ENCODE results near the gene RPL26. TPM values are rescaled to one million over a fixed set of nuclear protein-coding genes. Genes with fewer than 3 reads are reported as not detected.
"Not testable (repeated sequence)": the region's sequence is repeated elsewhere in the genome, so short reads cannot be mapped to it uniquely, and the experiment has no call there.

RPL26 gene
- total RNA-seq, 1 donor from 2014 or later, result 4,627 TPM

DNA sequence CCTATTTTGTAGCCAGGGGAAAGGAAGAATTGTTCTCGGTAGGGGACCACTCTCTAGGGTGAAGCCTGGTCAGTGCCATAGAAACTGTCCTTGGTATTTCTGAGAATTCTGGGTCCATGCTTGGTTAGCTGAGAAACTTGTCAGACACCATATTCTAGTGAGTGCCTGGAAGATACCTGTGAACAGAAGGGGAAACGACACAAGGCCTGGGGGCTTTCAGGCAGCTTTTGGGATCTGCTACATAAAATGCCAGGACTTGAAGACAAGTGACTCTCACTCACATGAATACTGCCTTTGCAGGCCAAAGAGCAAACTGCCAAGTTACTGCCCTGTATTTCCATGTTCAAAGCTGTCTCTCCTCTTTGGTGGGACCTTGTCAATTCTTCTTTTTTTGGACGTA is 25.1 kb downstream of the RPL26 start:
- TF ChIP-seq, protein P1, sequence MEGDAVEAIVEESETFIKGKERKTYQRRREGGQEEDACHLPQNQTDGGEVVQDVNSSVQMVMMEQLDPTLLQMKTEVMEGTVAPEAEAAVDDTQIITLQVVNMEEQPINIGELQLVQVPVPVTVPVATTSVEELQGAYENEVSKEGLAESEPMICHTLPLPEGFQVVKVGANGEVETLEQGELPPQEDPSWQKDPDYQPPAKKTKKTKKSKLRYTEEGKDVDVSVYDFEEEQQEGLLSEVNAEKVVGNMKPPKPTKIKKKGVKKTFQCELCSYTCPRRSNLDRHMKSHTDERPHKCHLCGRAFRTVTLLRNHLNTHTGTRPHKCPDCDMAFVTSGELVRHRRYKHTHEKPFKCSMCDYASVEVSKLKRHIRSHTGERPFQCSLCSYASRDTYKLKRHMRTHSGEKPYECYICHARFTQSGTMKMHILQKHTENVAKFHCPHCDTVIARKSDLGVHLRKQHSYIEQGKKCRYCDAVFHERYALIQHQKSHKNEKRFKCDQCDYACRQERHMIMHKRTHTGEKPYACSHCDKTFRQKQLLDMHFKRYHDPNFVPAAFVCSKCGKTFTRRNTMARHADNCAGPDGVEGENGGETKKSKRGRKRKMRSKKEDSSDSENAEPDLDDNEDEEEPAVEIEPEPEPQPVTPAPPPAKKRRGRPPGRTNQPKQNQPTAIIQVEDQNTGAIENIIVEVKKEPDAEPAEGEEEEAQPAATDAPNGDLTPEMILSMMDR (conservative IDR thresholded peaks at IDR 0.05; ENCODE audit: low read depth, low read length), result no peak
- no peak overlapping the region for H3K4me3 ChIP-seq (ENCODE audit: low read depth, low read length)
- DNase-seq (ENCODE audit: low read depth), result no peak

DNA sequence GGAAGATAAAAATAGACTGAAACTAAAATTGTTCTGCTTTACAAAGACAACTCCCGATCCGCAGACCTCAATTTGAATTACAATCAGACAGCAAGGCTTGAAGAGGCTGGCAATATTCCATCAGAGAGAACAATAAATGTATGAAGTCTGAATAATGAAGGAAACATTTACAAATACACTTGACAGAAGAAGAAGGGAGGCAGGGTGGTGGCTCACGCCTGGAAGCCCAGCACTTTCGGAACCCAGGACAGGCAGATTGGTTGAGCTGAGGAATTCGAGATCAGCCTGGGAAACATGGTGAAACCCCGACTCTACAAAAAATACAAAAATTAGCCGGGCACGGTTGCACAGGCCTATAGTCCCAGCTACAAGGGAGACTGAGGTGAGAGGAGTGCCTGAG is 28.8 kb downstream of the RPL26 start:
- no peak for DNase-seq (ENCODE audit: low read depth)
- no peak overlapping the region for H3K4me3 ChIP-seq (ENCODE audit: low read depth, low read length)
- TF ChIP-seq, protein P1 (conservative IDR thresholded peaks at IDR 0.05; ENCODE audit: low read depth, low read length), result no peak

DNA sequence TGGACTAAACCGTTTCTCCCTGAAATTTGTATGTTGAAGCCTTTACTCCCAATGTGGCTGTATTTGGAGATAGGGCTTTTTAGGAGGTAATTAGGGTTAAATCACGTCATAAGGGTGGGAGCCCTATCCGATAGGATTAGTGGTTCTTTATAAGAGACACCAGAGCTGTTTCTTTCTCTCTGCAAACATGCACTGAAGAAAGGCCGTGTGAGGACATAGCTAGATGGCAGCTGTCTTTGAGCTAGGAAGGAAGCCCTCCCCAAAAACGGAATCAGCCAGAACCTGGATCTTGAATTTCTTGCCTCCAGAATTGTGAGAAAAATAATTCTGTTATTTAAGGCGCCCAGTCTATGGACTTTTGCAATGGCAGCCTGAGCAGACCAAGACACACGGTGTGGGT is 29.3 kb downstream of the RPL26 start:
- no peak for DNase-seq (ENCODE audit: low read depth)
- H3K4me3 ChIP-seq (ENCODE audit: low read depth, low read length), result no peak overlapping the region
- TF ChIP-seq, protein P1 (conservative IDR thresholded peaks at IDR 0.05; ENCODE audit: low read depth, low read length), result no peak

DNA sequence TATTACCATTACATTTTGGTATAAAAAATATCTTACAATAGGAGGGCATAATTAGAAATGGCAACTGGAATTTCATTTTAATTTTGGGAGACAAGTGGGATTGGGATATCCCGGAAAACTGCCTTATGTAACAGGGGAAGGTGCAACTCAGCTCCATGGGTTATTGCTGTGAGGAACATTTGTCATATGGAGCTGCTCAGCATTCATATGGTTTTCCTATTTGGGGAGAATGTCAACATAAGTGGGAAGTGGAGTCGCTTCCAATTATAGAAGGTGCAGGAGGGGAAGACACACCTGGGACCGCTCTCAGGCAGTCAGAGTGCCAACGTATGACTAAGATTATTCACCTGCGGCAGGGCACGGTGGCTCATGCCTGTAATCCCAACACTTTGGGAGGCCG is 32.7 kb downstream of the RPL26 start:
- TF ChIP-seq, protein P1 (conservative IDR thresholded peaks at IDR 0.05; ENCODE audit: low read depth, low read length), result no peak
- H3K4me3 ChIP-seq (ENCODE audit: low read depth, low read length), result no peak overlapping the region
- DNase-seq (ENCODE audit: low read depth), result no peak

DNA sequence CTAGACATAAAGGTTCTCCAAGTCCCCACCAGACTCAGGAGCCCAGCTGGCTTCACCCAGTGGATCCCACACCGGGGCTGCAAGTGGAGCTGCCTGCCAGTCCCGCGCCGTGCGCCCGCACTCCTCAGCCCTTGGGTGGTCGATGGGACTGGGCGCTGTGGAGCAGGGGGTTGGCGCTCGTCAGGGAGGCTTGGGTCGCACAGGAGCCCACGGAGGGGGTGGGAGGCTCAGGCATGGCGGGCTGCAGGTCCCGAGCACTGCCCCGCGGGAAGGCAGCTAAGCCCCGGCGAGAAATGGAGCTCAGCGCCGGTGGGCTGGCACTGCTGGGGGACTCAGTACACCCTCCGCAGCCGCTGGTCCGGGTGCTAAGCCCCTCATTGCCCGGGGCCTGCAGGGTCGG is 36.0 kb downstream of the RPL26 start:
- not testable (repeated sequence) for H3K4me3 ChIP-seq (ENCODE audit: low read depth, low read length); DNase-seq (ENCODE audit: low read depth)

DNA sequence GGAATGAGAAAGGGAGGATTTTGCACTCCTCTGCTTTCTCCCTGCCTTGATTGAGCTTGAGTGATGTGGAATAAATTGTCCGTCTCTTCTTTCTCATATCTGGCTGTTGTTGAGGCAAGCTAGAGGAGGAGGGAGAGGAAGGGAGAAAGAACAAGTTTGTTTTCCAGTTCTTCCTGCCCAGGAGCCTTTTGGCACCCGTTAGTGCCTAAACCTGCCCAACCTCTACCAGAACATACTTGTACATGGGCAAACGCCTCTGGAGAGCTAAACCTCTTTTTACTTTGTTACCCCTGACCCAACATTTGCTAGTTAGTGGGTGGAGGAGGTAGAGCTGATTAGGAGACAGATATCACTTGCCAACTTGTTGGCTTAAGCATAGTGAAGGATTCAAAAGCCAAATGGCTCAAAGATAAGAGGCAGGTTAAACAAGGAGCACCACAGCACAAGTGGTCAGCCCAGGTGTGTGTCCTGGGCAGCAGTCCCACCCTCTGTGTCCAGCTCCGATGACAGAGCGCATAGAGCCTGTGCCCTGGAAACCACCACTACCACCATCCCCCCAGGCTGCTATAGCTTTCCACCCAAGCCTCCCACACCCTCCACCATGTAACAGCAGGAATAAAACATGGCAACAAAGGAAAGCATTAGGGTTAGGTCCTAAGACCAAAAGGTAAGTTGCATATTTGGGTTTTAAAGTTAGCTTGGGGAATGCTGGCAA is 36.9 kb downstream of the RPL26 start:
- TF ChIP-seq, protein P1 (conservative IDR thresholded peaks at IDR 0.05; ENCODE audit: low read depth, low read length), result no peak
- no peak for DNase-seq (ENCODE audit: low read depth)
- H3K4me3 ChIP-seq (ENCODE audit: low read depth, low read length), result no peak overlapping the region

DNA sequence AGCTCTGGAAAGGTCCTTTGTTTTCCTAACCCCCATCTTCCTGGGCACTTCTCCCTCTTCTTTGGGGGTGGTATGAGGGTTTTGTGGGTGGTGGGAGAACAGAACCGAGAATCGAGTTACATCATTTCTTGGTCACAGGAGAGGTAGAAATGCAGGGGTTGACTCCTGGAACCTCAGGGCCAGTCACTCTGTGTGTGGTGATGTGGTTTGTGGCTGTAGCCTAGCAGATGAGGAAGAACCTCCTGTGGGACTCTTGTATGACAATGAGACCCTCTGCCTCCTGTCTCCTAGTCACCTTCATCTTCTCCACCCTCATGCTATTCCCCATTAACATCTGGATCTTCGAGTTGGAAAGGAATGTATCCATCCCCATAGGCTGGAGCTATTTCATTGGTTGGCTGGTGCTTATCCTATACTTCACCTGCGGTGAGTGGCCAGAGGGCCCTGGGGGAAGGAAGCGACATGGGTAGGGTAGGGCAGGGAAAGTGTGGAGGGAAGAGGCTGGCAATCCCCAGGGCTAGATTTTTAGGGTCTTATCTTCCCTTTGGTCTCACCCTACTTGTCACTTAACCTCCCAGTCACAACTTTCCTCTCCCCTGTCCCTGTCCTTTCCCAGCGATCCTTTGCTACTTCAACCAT is 37.8 kb downstream of the RPL26 start:
- no peak for DNase-seq (ENCODE audit: low read depth)
- TF ChIP-seq, protein P1 (conservative IDR thresholded peaks at IDR 0.05; ENCODE audit: low read depth, low read length), result no peak

More for the DNA sequence above, 37.8 kb downstream of the RPL26 start:
- no peak overlapping the region for H3K4me3 ChIP-seq (ENCODE audit: low read depth, low read length)

All from epithelial cell of proximal tubule (primary cell).